ENCODE measurements around the gene SEPTIN3.

GRCh38 chr22:42000466-42000865 is 31.2 kb downstream of the SEPTIN3 start:
- no peak for TF ChIP-seq CTCF (IDR thresholded peaks at IDR 0.05; ENCODE audit: low read depth, low read length)
- no peak for TF ChIP-seq EZH2phosphoT487 (IDR thresholded peaks at IDR 0.05; ENCODE audit: low read depth)

All from OCI-LY3 (cell line).